GM08714 (cell line): ENCODE results near the gene RGL4.
"Not testable (repeated sequence)": the region's sequence is repeated elsewhere in the genome, so short reads cannot be mapped to it uniquely, and the experiment has no call there.

ENCODE experiments used
- H3K4me3 ChIP-seq: fragments of 200-500 bp; sonication (Bioruptor generic); 2 replicates; pipeline ENCODE4 v1.5.1; 2014; ENCODE audit warnings: mild to moderate bottlenecking, low read length, inconsistent platforms
- ZNF274 ChIP-seq: IDR thresholded peaks from 2 replicates; pipeline ENCODE4 v1.6.1; 2012; ENCODE audit warnings: mild to moderate bottlenecking, low read depth, low read length

The RGL4 gene

GRCh38 chr22:23673826-23674690, 16.8 kb upstream of the RGL4 start:
- TF ChIP-seq ZNF274 = no peak
- H3K4me3 ChIP-seq = no peak overlapping the region

DNA sequence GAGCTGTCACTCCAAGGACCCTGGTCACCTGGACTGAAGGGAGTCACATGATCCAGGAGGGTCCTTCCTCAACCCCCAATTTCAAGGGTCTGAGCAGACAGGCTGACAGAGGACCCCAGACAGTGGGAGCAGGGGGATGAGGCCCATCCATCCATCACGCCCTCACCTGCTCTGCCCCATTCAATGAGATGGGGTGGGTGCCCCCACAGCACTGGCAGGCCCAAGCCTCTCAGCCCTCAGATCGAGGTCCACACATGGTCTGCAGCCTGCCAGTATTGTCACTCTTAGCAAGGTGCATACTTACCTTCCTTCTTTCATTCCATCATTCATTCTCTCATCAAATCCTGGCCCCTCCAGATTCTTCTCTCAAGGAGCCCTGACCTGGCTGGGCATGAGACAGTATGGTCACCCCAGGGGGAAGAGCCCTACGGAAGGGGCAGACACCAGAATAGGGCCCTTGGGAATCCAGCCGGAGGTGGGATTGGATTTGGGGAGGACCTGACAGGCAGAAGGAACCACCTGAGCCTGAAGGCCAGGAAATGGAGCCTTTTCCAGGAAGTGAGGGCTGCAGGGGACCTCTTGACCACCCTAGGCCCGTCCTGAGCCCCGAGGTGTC, 15.8 kb upstream of the RGL4 start:
- not testable (repeated sequence) for H3K4me3 ChIP-seq

DNA sequence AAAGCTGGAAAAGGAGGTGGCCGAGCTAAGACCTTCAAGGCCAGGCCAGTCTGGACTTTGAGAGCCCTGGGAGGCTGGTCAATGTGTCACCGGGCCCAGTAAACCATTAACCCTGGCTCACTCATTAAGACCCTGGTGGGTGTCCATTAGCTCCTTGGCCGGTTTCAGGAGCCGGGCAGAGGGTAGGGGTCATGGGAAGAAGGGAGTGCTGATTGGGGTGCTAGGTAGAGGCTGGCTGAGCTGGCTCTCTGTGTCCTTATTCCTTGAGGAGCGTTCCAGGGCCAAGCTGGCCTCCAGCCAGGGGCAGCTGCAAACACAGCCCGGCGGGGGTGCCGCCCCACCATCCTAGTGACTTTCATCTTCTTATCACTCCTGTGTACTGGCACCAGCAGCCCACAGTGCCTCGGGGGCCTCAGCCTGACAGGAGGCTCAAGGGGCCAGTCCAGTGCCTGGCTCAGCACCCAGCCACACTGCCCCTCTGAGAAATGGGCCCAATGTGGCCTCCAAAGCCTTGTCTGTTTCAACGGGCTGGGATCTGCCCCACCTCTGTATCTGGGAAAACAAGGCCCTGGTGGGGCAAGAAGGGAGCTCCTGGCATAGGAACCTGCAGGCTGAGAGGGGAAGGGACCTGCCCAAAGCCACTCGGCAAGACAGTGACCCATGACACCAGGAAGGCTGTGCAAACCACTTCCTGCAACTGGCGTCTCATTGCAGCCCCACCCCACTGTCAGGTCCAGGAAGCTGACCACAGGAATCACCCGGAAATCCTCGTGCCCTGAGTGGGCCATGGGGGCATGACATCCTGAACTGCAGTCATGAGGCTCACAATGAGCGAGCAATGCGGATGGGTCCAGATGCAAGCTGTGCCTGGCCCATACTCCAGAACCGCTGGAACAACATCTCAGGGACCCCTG, 15.1 kb upstream of the RGL4 start:
- H3K4me3 ChIP-seq = no peak overlapping the region
- no peak for TF ChIP-seq ZNF274

DNA sequence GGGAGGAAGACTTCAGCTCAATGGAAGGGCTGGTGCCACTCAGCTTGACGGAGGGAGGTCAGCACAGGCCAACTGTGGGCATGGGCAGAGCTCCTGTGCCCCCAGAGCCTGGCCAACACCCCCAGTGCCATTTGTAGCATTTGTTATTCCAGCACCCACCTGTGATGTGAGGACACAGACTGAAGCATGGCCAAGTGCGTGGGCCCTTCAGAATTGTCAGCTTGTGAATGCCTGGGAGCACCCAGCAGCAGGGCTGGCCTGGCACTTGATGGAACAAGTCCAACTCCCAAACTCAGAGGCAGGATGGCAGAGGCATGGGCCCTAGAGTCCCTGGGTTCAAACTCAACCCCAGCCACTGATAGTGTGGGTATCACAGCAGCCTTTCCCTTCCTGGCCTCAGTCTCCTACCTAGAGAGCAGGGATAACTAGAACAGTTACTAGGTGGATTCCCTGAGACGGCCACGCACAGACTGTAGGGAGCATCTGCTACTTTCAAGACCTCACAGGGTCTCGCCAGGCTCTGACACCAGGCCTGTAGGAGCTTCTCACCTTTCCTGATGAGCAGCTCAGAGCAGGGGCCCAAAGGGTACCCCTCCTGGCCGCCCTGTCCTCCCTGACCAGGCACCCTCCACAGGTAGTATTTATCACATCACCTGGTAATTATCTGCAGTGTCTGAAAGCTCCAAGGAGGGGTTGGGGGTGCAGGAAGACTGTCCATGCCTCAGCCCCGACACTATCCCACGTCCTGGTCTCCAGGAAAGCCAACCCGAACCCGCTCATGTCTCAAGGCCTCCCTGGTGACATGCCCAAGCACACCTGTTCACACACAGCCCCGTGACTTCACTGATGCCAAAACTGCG, 13.7 kb upstream of the RGL4 start:
- H3K4me3 ChIP-seq = not testable (repeated sequence)

GRCh38 chr22:23677701-23677995, 13.2 kb upstream of the RGL4 start:
- no peak overlapping the region for H3K4me3 ChIP-seq
- TF ChIP-seq ZNF274 = no peak

- no peak overlapping the region for H3K4me3 ChIP-seq
These were observed 12.7 kb upstream of the RGL4 start for GRCh38 chr22:23678133-23678532.

GRCh38 chr22:23681026-23681809, 9.6 kb upstream of the RGL4 start:
- no peak for TF ChIP-seq ZNF274

More at GRCh38 chr22:23678133-23678532, 12.7 kb upstream of the RGL4 start:
- no peak for TF ChIP-seq ZNF274

DNA sequence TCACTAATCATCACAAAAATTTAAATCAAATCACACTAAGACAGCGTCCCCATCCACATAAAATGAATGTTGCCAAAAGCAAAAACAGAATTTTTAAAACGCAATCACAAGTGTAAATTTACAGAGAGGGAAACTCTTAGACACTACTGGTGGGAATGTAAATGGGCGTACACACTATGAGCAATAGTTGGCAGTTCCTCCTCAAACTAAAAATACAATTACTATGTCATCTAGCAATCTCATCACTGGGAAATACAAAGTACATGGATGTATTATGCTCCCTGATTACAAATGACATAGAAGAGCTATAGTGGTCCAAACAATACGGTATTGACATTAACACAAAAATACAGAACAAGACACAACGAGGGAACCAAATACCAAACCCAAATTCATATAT, 8.7 kb upstream of the RGL4 start:
- H3K4me3 ChIP-seq = no peak overlapping the region
- TF ChIP-seq ZNF274 = no peak

More at GRCh38 chr22:23681026-23681809, 9.6 kb upstream of the RGL4 start:
- H3K4me3 ChIP-seq = no peak overlapping the region

DNA sequence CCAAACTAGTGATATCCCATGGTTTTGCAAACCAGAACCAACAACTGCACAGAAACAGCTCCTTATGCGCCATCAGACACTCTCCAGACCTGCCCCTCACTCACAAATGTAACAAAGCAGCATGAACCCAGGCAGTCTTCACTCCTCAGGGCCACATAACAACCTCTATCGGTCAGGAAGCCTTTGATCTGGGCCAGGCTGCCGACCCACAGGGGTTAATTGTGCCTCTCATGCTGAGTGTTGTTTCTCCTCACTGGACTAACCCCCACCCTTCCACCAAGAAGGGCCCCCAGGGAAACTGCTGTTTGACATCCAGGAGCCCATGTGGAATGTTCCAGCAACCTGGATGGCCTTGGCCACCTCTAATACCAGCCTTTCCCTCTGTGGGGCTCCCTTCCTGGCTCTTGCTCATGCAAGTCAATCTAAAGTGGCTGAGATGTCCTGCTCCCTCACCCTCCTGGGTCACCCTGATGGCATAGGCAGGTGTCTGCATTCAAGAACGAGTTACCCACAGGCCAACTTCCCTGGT, 7.9 kb upstream of the RGL4 start:
- no peak overlapping the region for H3K4me3 ChIP-seq
- no peak for TF ChIP-seq ZNF274

DNA sequence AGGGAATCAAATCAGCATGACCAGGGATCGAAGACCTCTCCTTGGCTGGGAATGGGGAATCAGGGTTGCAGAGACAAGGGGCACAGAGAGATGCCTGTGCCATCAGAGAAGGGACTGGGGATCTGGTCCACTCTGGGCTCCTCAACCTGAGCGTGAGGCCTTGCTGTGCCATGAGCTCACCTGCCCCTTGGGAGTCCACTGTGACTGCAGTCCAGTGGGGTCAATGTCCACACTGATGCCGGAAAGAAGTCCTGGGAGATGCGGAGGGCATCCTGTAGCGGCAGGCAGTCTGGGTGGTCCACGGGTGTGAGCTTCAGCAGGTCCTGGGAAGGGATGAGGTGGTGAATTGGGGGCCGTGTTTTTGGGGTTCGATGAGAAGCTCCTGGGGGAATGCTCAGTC, 7.3 kb upstream of the RGL4 start:
- TF ChIP-seq ZNF274 = no peak
- H3K4me3 ChIP-seq = no peak overlapping the region

DNA sequence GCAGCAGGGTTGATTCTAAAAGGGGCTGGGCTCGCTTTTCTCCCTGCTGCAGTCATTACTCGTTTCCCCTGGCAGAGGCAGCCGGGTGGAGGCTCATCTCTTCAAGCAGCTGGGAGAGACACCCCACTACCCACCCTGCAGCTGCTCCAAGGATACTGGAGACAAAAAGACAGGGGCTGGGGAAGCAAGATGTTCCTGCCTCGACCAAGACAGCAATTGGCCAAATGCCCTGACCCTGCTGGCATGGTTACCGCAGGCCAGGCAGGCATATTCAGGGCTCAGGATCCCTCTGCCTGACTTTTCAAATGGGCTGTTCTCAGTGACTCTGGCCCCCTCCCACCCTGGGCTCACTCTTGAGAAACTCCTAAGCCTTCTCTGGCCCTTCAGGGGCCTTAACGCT, 6.8 kb upstream of the RGL4 start:
- H3K4me3 ChIP-seq = no peak overlapping the region
- no peak for TF ChIP-seq ZNF274

DNA sequence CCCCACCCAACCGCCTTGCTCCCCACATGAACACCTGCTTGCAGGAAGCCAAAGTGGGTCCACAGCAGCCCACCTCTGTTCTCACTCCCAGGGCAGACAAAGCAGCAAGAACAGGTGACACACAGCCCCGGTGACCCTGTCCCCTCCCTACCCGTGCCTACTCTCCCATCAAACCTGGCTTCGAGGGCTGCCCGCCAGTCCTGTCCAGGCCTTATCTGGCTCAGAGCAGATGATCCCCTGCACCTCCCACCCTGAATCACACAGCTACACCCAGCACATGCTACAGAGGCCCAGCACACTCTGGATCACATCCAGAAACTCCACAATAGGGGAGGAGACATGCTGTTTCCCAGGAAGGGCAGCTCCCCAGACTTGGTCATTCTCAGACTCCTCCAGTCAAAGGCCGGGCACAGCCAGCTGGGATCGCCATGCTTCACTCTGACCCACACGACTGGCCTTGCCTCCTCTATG, 6.2 kb upstream of the RGL4 start:
- no peak overlapping the region for H3K4me3 ChIP-seq
- TF ChIP-seq ZNF274 = no peak
